Esophagus muscularis mucosa (tissue), 2 donors: Measurements from ENCODE around the gene ZFP36L1.

Source experiments
- POLR2A ChIP-seq: fragments of 450-650 bp; IDR thresholded peaks from one replicate; pipeline ENCODE4 v1.6.1; 2017; ENCODE audit warnings: antibody characterized with exemption, moderate library complexity, mild to moderate bottlenecking, low read depth
- POLR2AphosphoS5 ChIP-seq, 2 donors: sonication (generic); formaldehyde crosslinking; IDR thresholded peaks; one replicate each; pipeline ENCODE4 v1.6.1; 2017; ENCODE audit warnings: antibody characterized with exemption in 2 of 2

DNA sequence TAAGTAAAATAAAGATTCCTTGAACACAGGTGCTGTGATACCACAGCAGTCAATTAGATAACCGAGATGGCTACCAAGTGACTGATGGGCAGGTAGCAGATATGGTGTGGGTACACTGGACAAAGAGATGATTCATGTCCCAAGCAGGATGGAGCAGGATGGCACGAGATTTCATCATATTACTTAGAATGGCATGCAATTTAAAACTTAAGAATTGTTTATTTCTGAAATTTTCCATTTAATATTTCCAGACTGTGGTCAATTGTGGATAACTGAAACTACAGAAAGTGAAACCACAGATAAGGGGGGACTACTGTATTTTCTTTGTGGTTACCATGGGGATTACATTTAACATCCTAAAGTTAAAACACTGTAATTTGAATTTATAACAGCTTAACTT is 7.5 kb upstream of the ZFP36L1 start:
- TF ChIP-seq POLR2A (no peak), POLR2AphosphoS5 (IDR thresholded peaks at IDR 0.05) (no peak)
